HG03575 (cell line): Measurements from ENCODE around the gene DMWD.

Experiments used
- ATAC-seq: cut with Tn5 transposase; IDR thresholded peaks from one replicate; pipeline ENCODE4 v1.9.1; 2021; ENCODE audit not compliant: unreplicated experiment, insufficient number of reproducible peaks, low FRiP score; ENCODE audit errors: extremely low read depth

DMWD gene

GRCh38 chr19:45774765-45775164 lies 17.9 kb downstream of the DMWD start:
- ATAC-seq: no peak

- ATAC-seq: no peak
These were observed 19.3 kb downstream of the DMWD start for GRCh38 chr19:45773384-45773783.

- ATAC-seq: no peak
These were observed 19.7 kb downstream of the DMWD start for GRCh38 chr19:45772912-45773311.

GRCh38 chr19:45772130-45772840 lies 20.4 kb downstream of the DMWD start:
- no peak for ATAC-seq

GRCh38 chr19:45771311-45771933 lies 21.2 kb downstream of the DMWD start:
- ATAC-seq: no peak

GRCh38 chr19:45770192-45771101 lies 22.2 kb downstream of the DMWD start:
- no peak for ATAC-seq

GRCh38 chr19:45769821-45770191 lies 22.8 kb downstream of the DMWD start:
- ATAC-seq: no peak

- ATAC-seq: no peak
These were observed 23.5 kb downstream of the DMWD start, which contains the start of gene SIX5 for GRCh38 chr19:45768984-45769782. Gene SIX5 (minus strand): TSS chr19:45769252. CDS start chr19:45768844, 408 bp downstream.

- no peak for ATAC-seq
These were observed 24.0 kb downstream of the DMWD start for GRCh38 chr19:45768655-45768983.

GRCh38 chr19:45767881-45768654 lies 24.6 kb downstream of the DMWD start:
- no peak for ATAC-seq

GRCh38 chr19:45767410-45767880 lies 25.2 kb downstream of the DMWD start:
- ATAC-seq: no peak

GRCh38 chr19:45766869-45767346 lies 25.7 kb downstream of the DMWD start:
- ATAC-seq: no peak

- no peak for ATAC-seq
These were observed 26.3 kb downstream of the DMWD start for GRCh38 chr19:45766296-45766868.

GRCh38 chr19:45765702-45766295 lies 26.8 kb downstream of the DMWD start:
- no peak for ATAC-seq

- ATAC-seq: no peak
These were observed 27.5 kb downstream of the DMWD start for GRCh38 chr19:45764945-45765701.

- ATAC-seq: no peak
These were observed 28.2 kb downstream of the DMWD start for GRCh38 chr19:45764475-45764874.
